BJ (cell line): ENCODE results near the gene RNASE12. TPM values are rescaled to one million over a fixed set of nuclear protein-coding genes. Genes with fewer than 3 reads are reported as not detected.
"Not testable (repeated sequence)": the region's sequence is repeated elsewhere in the genome, so short reads cannot be mapped to it uniquely, and the experiment has no call there.

Source experiments
- CTCF ChIA-PET: fragments of 350-600 bp; formaldehyde crosslinking; extraction: SDS; loops from one replicate; lab custom pipeline; 2021; ENCODE audit warnings: antibody characterized with exemption, inconsistent platforms; lab: Yijun Ruan, JAX
- POLR2A ChIA-PET: fragments of 300-600 bp; sonication (Branson Sonifier 250); formaldehyde crosslinking; extraction: SDS; loops from one replicate; lab custom pipeline; 2021; ENCODE audit warnings: antibody characterized with exemption; lab: Charles Lee
- DNase-seq: peaks from one replicate; pipeline ENCODE4 v3.0.0-alpha.2; 2011; ENCODE audit warnings: low read depth
- H3K27me3 ChIP-seq: 2 replicates; pipeline ENCODE4 v1.6.0; 2011; ENCODE audit warnings: low read length; ENCODE audit not compliant: control insufficient read depth, insufficient read depth
- H3K36me3 ChIP-seq: 2 replicates; pipeline ENCODE4 v1.5.1; 2011; ENCODE audit warnings: low read length; ENCODE audit not compliant: control insufficient read depth, insufficient read depth
- H3K4me3 ChIP-seq: 2 replicates; pipeline ENCODE4 v1.5.1; 2011; ENCODE audit warnings: low read depth, mild to moderate bottlenecking, control low read depth, low read length
- polyA plus RNA-seq: library from polyadenylated mRNA; depleted of rRNA; stranded (reverse); fragments of >200 nt; gene quantifications from 2 replicates; pipeline ENCODE4 v1.2.3, GENCODE V29; 2011
- TF ChIP-seq, protein P1 (sequence below): IDR thresholded peaks from 2 replicates; pipeline ENCODE4 v1.5.1; 2011; ENCODE audit warnings: low read depth, mild to moderate bottlenecking, control low read depth, inconsistent platforms, low read length, moderate library complexity; ENCODE audit not compliant: insufficient read depth

The RNASE12 gene
- polyA plus RNA-seq, 1 experiment, result not detected

DNA sequence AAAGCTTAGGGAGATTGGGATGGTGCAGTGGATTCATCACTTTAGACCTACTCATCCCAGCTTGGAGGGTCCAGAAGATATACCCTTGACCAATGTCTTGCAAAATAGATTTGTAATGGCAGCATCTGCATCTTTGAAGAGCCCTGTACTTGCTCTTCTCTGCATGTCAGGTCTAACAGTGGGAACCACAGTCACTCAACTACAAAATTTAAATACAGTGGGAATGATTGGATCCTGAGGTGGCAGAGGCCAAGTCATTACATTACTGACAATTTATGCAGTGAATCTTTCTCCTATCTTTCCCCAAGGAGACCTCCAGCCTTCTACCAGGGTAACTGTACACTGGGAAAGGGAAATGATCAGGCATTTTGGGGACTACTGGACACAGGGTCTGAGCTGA, 22.1 kb downstream of the RNASE12 start:
- Histone ChIP-seq H3K4me3 (no peak overlapping the region), H3K36me3 (no peaks in the 10 kb centered on the region), H3K27me3 (no peaks in the 10 kb centered on the region)
- TF ChIP-seq, protein P1, sequence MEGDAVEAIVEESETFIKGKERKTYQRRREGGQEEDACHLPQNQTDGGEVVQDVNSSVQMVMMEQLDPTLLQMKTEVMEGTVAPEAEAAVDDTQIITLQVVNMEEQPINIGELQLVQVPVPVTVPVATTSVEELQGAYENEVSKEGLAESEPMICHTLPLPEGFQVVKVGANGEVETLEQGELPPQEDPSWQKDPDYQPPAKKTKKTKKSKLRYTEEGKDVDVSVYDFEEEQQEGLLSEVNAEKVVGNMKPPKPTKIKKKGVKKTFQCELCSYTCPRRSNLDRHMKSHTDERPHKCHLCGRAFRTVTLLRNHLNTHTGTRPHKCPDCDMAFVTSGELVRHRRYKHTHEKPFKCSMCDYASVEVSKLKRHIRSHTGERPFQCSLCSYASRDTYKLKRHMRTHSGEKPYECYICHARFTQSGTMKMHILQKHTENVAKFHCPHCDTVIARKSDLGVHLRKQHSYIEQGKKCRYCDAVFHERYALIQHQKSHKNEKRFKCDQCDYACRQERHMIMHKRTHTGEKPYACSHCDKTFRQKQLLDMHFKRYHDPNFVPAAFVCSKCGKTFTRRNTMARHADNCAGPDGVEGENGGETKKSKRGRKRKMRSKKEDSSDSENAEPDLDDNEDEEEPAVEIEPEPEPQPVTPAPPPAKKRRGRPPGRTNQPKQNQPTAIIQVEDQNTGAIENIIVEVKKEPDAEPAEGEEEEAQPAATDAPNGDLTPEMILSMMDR, result no peak
- no peak for DNase-seq
- ChIA-PET POLR2A (no interaction called here), CTCF (interaction anchor here (0.8 kb wide), 1 partner anchor 501 kb away, joined by 3 read pairs; the partner anchor contains the start of gene ARHGEF40)

- TF ChIP-seq, protein P1, result no peak
- Histone ChIP-seq H3K36me3 (no peaks in the 10 kb centered on the region), H3K4me3 (no peak overlapping the region), H3K27me3 (no peaks in the 10 kb centered on the region)
- no peak for DNase-seq
- ChIA-PET CTCF (no interaction called here), POLR2A (no interaction called here)
These were observed 22.8 kb downstream of the RNASE12 start for GRCh38 chr14:20568393-20568792.

DNA sequence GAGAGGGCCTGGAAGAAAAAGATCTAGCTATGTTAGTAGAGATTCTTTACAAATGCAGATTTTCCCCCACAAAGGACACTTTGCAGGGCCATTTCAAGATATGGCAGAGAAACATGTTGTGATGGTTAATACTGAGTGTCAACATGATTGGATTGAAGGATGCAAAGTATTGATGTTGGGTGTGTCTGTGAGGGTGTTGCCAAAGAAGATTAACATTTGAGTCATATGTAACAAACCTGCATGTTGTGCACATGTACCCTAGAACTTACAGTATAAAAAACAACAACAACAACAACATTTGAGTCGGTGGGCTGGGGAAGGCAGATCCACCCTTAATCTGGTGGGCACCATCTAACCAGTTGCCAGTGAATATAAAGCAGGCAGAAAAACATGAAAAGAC, 24.0 kb downstream of the RNASE12 start:
- H3K4me3 ChIP-seq, DNase-seq, H3K36me3 ChIP-seq, H3K27me3 ChIP-seq, POLR2A ChIA-PET: not testable (repeated sequence)
- CTCF ChIA-PET, result interaction anchor here (1.0 kb wide), 1 partner anchor 29 kb away, joined by 3 read pairs; no protein-coding TSS in a partner anchor

DNA sequence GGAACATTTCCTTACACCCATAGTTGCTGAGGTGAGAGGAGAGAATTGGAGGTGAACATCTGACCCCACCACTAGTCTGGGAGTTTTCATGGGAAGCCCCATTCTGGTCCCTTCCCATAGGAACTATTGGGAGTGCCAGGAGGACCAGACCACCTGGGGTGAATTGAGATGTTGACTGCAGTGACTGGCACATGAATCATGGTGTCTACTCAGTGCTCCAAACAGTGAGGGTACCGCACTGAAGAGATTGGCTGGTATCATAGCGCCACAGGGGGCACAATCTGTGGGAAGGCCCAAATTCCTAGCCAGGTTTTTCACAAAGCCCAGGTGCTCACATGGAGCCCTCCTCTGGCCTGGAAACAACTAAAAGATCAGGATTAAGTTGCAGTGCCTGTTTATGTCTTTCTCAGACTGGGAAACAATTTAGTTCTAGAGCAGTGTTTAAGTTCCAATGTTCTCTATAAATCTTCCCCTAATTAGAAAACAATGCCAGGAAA, 26.6 kb downstream of the RNASE12 start:
- POLR2A ChIA-PET, result no interaction called here

DNA sequence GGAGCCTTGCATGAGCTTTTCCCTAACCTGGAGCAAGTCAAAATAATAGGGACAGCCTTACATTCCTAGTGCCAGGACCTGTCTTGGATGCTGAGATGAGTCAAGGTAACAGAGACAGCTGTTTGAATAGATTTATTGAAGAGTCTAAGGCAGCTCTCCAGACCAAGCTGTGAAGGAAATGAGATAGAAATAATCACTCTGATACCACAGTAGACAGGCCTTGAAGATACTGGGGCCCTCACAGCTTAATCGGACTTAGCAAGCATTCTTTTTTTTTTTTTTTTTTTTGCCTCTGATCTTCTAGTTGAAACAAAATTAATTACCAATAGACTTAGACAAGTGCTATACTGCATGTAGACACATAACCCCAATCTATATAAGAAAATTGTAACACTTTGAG, 27.2 kb downstream of the RNASE12 start:
- Histone ChIP-seq H3K4me3 (no peak overlapping the region), H3K27me3 (no peaks in the 10 kb centered on the region), H3K36me3 (no peaks in the 10 kb centered on the region)
- TF ChIP-seq, protein P1, result no peak
- ChIA-PET POLR2A (no interaction called here), CTCF (no interaction called here)
- DNase-seq, result no peak

More for the DNA sequence above, 26.6 kb downstream of the RNASE12 start:
- TF ChIP-seq, protein P1, result no peak
- CTCF ChIA-PET, result no interaction called here
- Histone ChIP-seq H3K36me3 (no peaks in the 10 kb centered on the region), H3K4me3 (no peak overlapping the region), H3K27me3 (no peaks in the 10 kb centered on the region)
- DNase-seq, result no peak

GRCh38 chr14:20560961-20561360, 30.2 kb downstream of the RNASE12 start, which contains the start of gene RNASE9:
Gene RNASE9, minus strand, starts transcription at chr14:20561047.
- no peak within 1 kb of the TSS for H3K4me3 ChIP-seq
- no peaks in the 10 kb centered on the region for H3K36me3 ChIP-seq
- ChIA-PET CTCF (no interaction called here), POLR2A (no interaction called here)
- H3K27me3 ChIP-seq, result no peaks in the 10 kb centered on the region
- DNase-seq, result no peak
- TF ChIP-seq, protein P1, result no peak
